GM23248 (cell line): ENCODE measurements around the gene SLC25A33. TPM values are rescaled to one million over a fixed set of nuclear protein-coding genes. Genes with fewer than 3 reads are reported as not detected.
"Not testable (repeated sequence)": the region's sequence is repeated elsewhere in the genome, so short reads cannot be mapped to it uniquely, and the experiment has no call there.

ENCODE experiments used
- DNase-seq: peaks from one replicate; pipeline ENCODE4 v3.0.0-alpha.2; 2015
- H2AFZ ChIP-seq: fragments of 200-600 bp; sonication (generic); 2 replicates; pipeline ENCODE4 v1.6.1; 2016; ENCODE audit warnings: antibody characterized with exemption
- H3F3A ChIP-seq: fragments of 200-600 bp; sonication (generic); 2 replicates; pipeline ENCODE4 v1.6.1; 2016; ENCODE audit warnings: mild to moderate bottlenecking, antibody characterized with exemption, mixed run types; ENCODE audit not compliant: insufficient read depth
- H3K27ac ChIP-seq: fragments of 200-600 bp; sonication (generic); 2 replicates; pipeline ENCODE4 v1.5.1; 2016; ENCODE audit warnings: mild to moderate bottlenecking
- H3K27me3 ChIP-seq: fragments of 200-600 bp; sonication (generic); replicated peaks from 2 replicates; pipeline ENCODE4 v1.6.1; 2016; ENCODE audit warnings: mild to moderate bottlenecking; ENCODE audit not compliant: insufficient read depth
- H3K36me3 ChIP-seq: fragments of 200-600 bp; sonication (generic); 2 replicates; pipeline ENCODE4 v1.6.1; 2016; ENCODE audit warnings: low read depth, mild to moderate bottlenecking
- H3K4me1 ChIP-seq: fragments of 200-600 bp; sonication (generic); 2 replicates; pipeline ENCODE4 v1.6.1; 2016; ENCODE audit warnings: mild to moderate bottlenecking; ENCODE audit not compliant: insufficient read depth
- H3K4me2 ChIP-seq: fragments of 200-600 bp; sonication (generic); one replicate; pipeline ENCODE4 v1.6.1; 2016; ENCODE audit warnings: mild to moderate bottlenecking; ENCODE audit not compliant: unreplicated experiment
- H3K4me3 ChIP-seq: fragments of 200-600 bp; sonication (generic); 2 replicates; pipeline ENCODE4 v1.5.1; 2016; ENCODE audit warnings: mild to moderate bottlenecking
- H3K79me2 ChIP-seq: fragments of 200-600 bp; sonication (generic); 2 replicates; pipeline ENCODE4 v1.6.1; 2016; ENCODE audit warnings: mild to moderate bottlenecking; ENCODE audit not compliant: insufficient read depth
- H3K9ac ChIP-seq: fragments of 200-600 bp; sonication (generic); 2 replicates; pipeline ENCODE4 v1.6.1; 2016; ENCODE audit warnings: mild to moderate bottlenecking
- H3K9me2 ChIP-seq: fragments of 200-600 bp; sonication (generic); 2 replicates; pipeline ENCODE4 v1.6.1; 2016; ENCODE audit warnings: mixed run types, mild to moderate bottlenecking, moderate library complexity; ENCODE audit not compliant: insufficient read depth
- H3K9me3 ChIP-seq: fragments of 200-600 bp; sonication (generic); one replicate; pipeline ENCODE4 v1.6.1; 2017; ENCODE audit warnings: low read depth
- H4K20me1 ChIP-seq: fragments of 200-600 bp; sonication (generic); 2 replicates; pipeline ENCODE4 v1.6.0; 2016; ENCODE audit not compliant: insufficient read depth
- EZH2 ChIP-seq: fragments of 200-600 bp; sonication (generic); IDR thresholded peaks from 2 replicates; pipeline ENCODE4 v1.6.1; 2018; ENCODE audit warnings: antibody characterized with exemption, mild to moderate bottlenecking; ENCODE audit not compliant: insufficient read depth, poor library complexity, severe bottlenecking
- EZH2phosphoT487 ChIP-seq: fragments of 200-600 bp; sonication (generic); IDR thresholded peaks from 2 replicates; pipeline ENCODE4 v1.6.1; 2018; ENCODE audit warnings: antibody characterized with exemption, moderate library complexity, mild to moderate bottlenecking, low read depth; ENCODE audit not compliant: insufficient read depth
- WGBS, 2 experiments: methylation state at CpG; one replicate each; pipeline ENCODE4 v1.1.6; 2015 to 2017; ENCODE audit warnings: low lambda C conversion rate in 2 of 2, low coverage in 1 of 2; ENCODE audit errors: missing lambda C conversion rate in 2 of 2; 5-methylcytosine and 5-hydroxymethylcytosine counted together
- in situ Hi-C: fragments of 300-500 bp; cut with MboI; formaldehyde crosslinking; loops from 2 replicates; pipeline ENCODE4 v1.15.0; 2020
- polyA plus RNA-seq: library from polyadenylated mRNA; unstranded; fragments of >200 nt; fragmentation: Nextera tagmentation; extraction: Ambion mirVana; gene quantifications from 2 replicates; pipeline ENCODE4 v1.2.1, GENCODE V29; 2016
- total RNA-seq: library from RNA; depleted of rRNA; stranded (reverse); fragments of >200 nt; shearing (Covaris generic); gene quantifications from 2 replicates; pipeline ENCODE4 v1.2.3, GENCODE V29; 2014

SLC25A33 gene
- total and polyA plus RNA-seq, 2 experiments from 2014 or later, result 4.2 to 5.8 TPM

DNA sequence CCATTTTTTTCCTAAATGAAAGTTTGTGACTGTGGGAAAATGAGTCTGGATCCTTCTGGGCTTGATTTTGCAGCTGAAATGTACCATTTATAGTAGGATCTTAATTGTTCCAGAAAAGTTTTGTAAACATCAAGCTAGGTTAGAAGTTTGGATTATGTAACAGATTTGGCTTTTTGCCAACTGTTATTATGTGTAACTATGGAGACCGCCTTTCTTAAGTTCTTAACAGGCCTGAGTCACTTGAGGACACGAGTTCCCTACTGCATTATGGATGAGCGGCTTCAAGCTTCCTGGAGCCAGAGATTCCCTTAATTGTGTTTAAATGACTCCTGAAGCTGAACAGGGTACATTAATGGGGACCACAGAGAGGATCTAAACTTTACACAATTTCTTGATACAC is 22.2 kb downstream of the SLC25A33 start:
- 12 to 24% methylated on average over 3 of the region's 3 CpGs for WGBS, 2 experiments

GRCh38 chr1:9569267-9569666 is 30.0 kb downstream of the SLC25A33 start:
- no peak for TF ChIP-seq EZH2phosphoT487
- no peak for TF ChIP-seq EZH2
- in situ Hi-C loops, result no loop called here
- WGBS, 2 experiments, result 94 to 100% methylated on average over 1 of the region's 1 CpG
- Histone ChIP-seq H2AFZ (no peak overlapping the region), H4K20me1 (no peaks in the 10 kb centered on the region), H3K27ac (no peak overlapping the region), H3K4me3 (no peak overlapping the region), H3K4me1 (no peaks in the 10 kb centered on the region), H3K9me3 (no peaks in the 10 kb centered on the region), H3F3A (no peaks in the 10 kb centered on the region), H3K9me2 (no peaks in the 10 kb centered on the region), H3K27me3 (no peaks in the 10 kb centered on the region), H3K79me2 (0 out of 2 replicates have a peak, but pooled peaks cover 8% of the 10 kb centered on the region), H3K9ac (no peak overlapping the region), H3K4me2 (no peak overlapping the region), H3K36me3 (no peaks in the 10 kb centered on the region)
- no peak for DNase-seq

More for the DNA sequence above, 22.2 kb downstream of the SLC25A33 start:
- Histone ChIP-seq H3K9me2 (no peaks in the 10 kb centered on the region), H3K9ac (peak overlapping the region; percentile 58), H3K4me2 (no peak overlapping the region), H3K4me1 (peaks cover 8% of the 10 kb centered on the region; the same call in 1 of the 2 replicates), H3K36me3 (no peaks in the 10 kb centered on the region), H3K79me2 (0 out of 2 replicates have a peak, but pooled peaks cover 8% of the 10 kb centered on the region), H3K9me3 (no peaks in the 10 kb centered on the region), H3K4me3 (no peak overlapping the region), H4K20me1 (no peaks in the 10 kb centered on the region), H2AFZ (no peak overlapping the region), H3K27ac (peak overlapping the region; percentile 72), H3K27me3 (no peaks in the 10 kb centered on the region), H3F3A (no peaks in the 10 kb centered on the region)
- DNase-seq, result peak; percentile 99
- TF ChIP-seq EZH2 (no peak), EZH2phosphoT487 (no peak)
- in situ Hi-C loops, result no loop called here

DNA sequence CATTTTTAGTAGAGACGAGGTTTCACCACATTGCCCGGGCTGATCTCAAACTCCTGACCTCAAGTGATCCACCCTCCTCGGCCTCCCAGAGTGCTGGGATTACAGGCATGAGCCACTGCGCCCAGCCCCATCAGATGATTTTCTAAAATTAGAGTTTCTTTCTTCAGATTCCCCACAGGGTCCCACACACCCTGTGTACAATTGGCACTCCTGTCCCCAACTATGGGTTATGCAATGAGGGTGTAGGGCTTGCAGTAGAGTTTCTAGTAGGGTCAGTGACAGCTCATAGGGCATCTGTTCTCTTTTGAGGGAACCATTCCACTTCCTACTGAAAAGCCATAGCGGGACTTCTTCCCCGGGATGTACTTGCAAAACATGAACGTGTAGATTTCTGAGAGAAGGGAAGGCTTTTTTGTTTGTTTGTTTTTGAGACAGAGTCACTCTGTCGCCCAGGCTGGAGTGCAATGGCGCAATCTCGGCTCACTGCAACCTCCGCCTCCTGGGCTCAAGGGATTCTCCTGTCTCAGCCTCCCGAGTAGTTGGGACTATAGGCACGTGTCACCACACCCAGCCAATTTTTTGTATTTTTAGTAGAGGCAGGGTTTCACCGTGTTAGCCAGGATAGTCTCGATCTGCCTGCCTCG is 31.7 kb downstream of the SLC25A33 start:
- H3K79me2 ChIP-seq, H3K4me2 ChIP-seq, H3K9ac ChIP-seq, H3K36me3 ChIP-seq, H3K9me2 ChIP-seq, in situ Hi-C loops, H3K27ac ChIP-seq, H3K4me3 ChIP-seq, H3K27me3 ChIP-seq, DNase-seq, H3F3A ChIP-seq, H3K4me1 ChIP-seq, H2AFZ ChIP-seq, H4K20me1 ChIP-seq, H3K9me3 ChIP-seq: not testable (repeated sequence)
- 91 to 94% methylated on average over 16 of the region's 16 CpGs for WGBS, 2 experiments

DNA sequence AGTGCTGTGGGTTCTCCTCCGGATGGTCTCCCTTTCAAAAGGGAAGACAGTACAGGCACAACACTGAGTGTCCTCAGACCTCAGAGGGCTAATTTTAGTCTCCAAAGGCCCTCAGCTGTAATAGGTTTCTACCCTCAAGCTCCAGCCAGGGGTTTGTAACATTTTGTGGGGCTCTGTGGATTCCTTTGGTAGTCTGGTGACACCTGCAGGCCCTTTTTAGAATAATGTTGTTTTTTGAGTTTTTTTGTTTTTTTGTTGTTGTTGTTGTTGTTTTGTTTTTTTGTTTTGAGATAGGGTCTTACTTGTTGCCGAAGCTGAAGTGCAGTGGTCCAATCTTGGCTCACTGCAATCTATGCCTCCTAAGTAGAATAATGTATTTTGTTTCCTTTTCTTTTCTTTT is 34.5 kb downstream of the SLC25A33 start:
- Histone ChIP-seq H3F3A (no peaks in the 10 kb centered on the region), H2AFZ (no peak overlapping the region), H3K4me3 (no peak overlapping the region), H3K4me2 (no peak overlapping the region), H3K4me1 (no peaks in the 10 kb centered on the region), H3K36me3 (no peaks in the 10 kb centered on the region), H3K9me3 (no peaks in the 10 kb centered on the region), H3K9ac (no peak overlapping the region), H3K27me3 (no peaks in the 10 kb centered on the region), H3K79me2 (no peaks in the 10 kb centered on the region), H3K27ac (no peak overlapping the region), H4K20me1 (no peaks in the 10 kb centered on the region), H3K9me2 (no peaks in the 10 kb centered on the region)
- TF ChIP-seq EZH2phosphoT487 (no peak), EZH2 (no peak)
- WGBS, 2 experiments, result 95 to 98% methylated on average over 2 of the region's 2 CpGs
- peak; percentile 58 for DNase-seq
- in situ Hi-C loops, result no loop called here

DNA sequence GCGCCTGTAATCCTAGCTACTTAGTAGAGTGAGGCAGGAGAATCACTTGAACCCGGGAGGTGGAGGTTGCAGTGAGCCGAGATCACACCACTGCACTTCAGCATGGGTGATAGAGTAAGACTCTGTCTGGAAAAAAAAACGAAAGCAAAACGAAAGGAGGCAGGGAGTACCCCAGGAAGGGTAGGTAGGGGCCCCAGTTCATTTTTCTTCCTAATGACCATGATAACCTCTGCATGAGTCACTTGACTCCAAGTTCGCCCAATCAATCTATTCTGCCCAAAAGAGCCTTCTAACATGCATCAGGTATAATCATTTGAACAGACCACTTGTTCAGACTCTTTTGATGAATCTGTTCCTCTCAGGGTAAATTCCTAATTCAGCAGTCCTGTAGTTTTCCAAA is 36.2 kb downstream of the SLC25A33 start:
- Histone ChIP-seq H3K27me3 (no peaks in the 10 kb centered on the region), H4K20me1 (no peaks in the 10 kb centered on the region), H2AFZ (no peak overlapping the region), H3K4me2 (no peak overlapping the region), H3K79me2 (no peaks in the 10 kb centered on the region), H3K9me2 (no peaks in the 10 kb centered on the region), H3K9me3 (no peaks in the 10 kb centered on the region), H3K4me1 (no peaks in the 10 kb centered on the region), H3K36me3 (no peaks in the 10 kb centered on the region), H3K27ac (no peak overlapping the region), H3K9ac (no peak overlapping the region), H3F3A (no peaks in the 10 kb centered on the region), H3K4me3 (no peak overlapping the region)
- WGBS, 2 experiments, result 93 to 95% methylated on average over 6 of the region's 6 CpGs
- in situ Hi-C loops, result no loop called here
- DNase-seq, result no peak
- TF ChIP-seq EZH2, result no peak
- no peak for TF ChIP-seq EZH2phosphoT487
